Astrocyte (in vitro differentiated cells and primary cell): ENCODE data around the gene PTPRM. TPM values are rescaled to one million over a fixed set of nuclear protein-coding genes. Genes with fewer than 3 reads are reported as not detected.

Source experiments
- DNase-seq: peaks from one replicate; pipeline ENCODE4 v3.0.0-alpha.2; 2010; ENCODE audit warnings: low read depth
- FAIRE-seq: peaks from 2 replicates; lab custom pipeline; 2011; peaks lifted over from hg19 to GRCh38; lab: Jason Lieb, UNC
- H2AFZ ChIP-seq: 2 replicates; pipeline ENCODE4 v1.6.0; 2012; ENCODE audit warnings: low read depth, low read length, inconsistent platforms
- H3K27ac ChIP-seq: 2 replicates; pipeline ENCODE4 v1.5.1; 2011; ENCODE audit warnings: low read depth, low read length, inconsistent platforms
- H3K27me3 ChIP-seq: 2 replicates; pipeline ENCODE4 v1.6.0; 2011; ENCODE audit warnings: low read length, inconsistent platforms; ENCODE audit not compliant: insufficient read depth
- H3K36me3 ChIP-seq: 2 replicates; pipeline ENCODE4 v1.5.1; 2011; ENCODE audit warnings: low read length, inconsistent platforms; ENCODE audit not compliant: insufficient read depth
- H3K4me1 ChIP-seq: 2 replicates; pipeline ENCODE4 v1.5.1; 2011; ENCODE audit warnings: low read length, inconsistent platforms; ENCODE audit not compliant: insufficient read depth
- H3K4me2 ChIP-seq: 2 replicates; pipeline ENCODE4 v1.6.0; 2012; ENCODE audit warnings: low read length, inconsistent platforms
- H3K4me3 ChIP-seq: 2 replicates; pipeline ENCODE4 v1.5.1; 2011; ENCODE audit warnings: low read depth, mild to moderate bottlenecking, low read length, inconsistent platforms; ENCODE audit not compliant: insufficient read depth
- H3K79me2 ChIP-seq: 2 replicates; pipeline ENCODE4 v1.6.0; 2012; ENCODE audit warnings: mild to moderate bottlenecking, low read length, inconsistent platforms; ENCODE audit not compliant: insufficient read depth
- H3K9ac ChIP-seq: 2 replicates; pipeline ENCODE4 v1.6.0; 2012; ENCODE audit warnings: mild to moderate bottlenecking, low read length, inconsistent platforms
- H3K9me3 ChIP-seq: 2 replicates; pipeline ENCODE4 v1.5.1; 2012; ENCODE audit warnings: low read depth, mild to moderate bottlenecking, low read length, inconsistent platforms; ENCODE audit not compliant: insufficient read depth
- H4K20me1 ChIP-seq: 2 replicates; pipeline ENCODE4 v1.6.0; 2012; ENCODE audit warnings: low read length, inconsistent platforms; ENCODE audit not compliant: insufficient read depth
- H3K27ac Mint-ChIP-seq: one replicate; pipeline ENCODE4 v1.8.0; 2021; ENCODE audit warnings: mild to moderate bottlenecking, mixed read lengths; ENCODE audit not compliant: unreplicated experiment
- H3K27me3 Mint-ChIP-seq: one replicate; pipeline ENCODE4 v1.8.0; 2021; ENCODE audit warnings: low read depth, mixed read lengths; ENCODE audit not compliant: unreplicated experiment
- H3K36me3 Mint-ChIP-seq: one replicate; pipeline ENCODE4 v1.8.0; 2021; ENCODE audit warnings: low read depth, mixed read lengths; ENCODE audit not compliant: unreplicated experiment
- H3K4me1 Mint-ChIP-seq: one replicate; pipeline ENCODE4 v1.8.0; 2021; ENCODE audit warnings: low read depth, mixed read lengths; ENCODE audit not compliant: unreplicated experiment
- H3K4me3 Mint-ChIP-seq: one replicate; pipeline ENCODE4 v1.8.0; 2021; ENCODE audit warnings: mild to moderate bottlenecking, moderate library complexity, mixed read lengths; ENCODE audit not compliant: unreplicated experiment
- H3K9me3 Mint-ChIP-seq: one replicate; pipeline ENCODE4 v1.8.0; 2021; ENCODE audit warnings: mild to moderate bottlenecking, mixed read lengths; ENCODE audit not compliant: unreplicated experiment
- CTCF ChIP-seq: IDR thresholded peaks from 2 replicates; pipeline ENCODE4 v1.5.1; 2011; ENCODE audit warnings: low read depth, mild to moderate bottlenecking, inconsistent platforms, low read length, moderate library complexity; ENCODE audit not compliant: insufficient read depth
- EZH2 ChIP-seq: IDR thresholded peaks from 2 replicates; pipeline ENCODE4 v1.6.1; 2012; ENCODE audit warnings: mild to moderate bottlenecking, low read length, inconsistent platforms; ENCODE audit not compliant: insufficient read depth
- total RNA-seq: library from RNA; stranded (reverse); gene quantifications from 2 replicates; pipeline ENCODE4 v1.2.1, GENCODE V29; 2021

PTPRM gene
- total RNA-seq, 1 donor from 2014 or later = 59.6 TPM

GRCh38 chr18:7979714-7980113 lies 412.6 kb downstream of the PTPRM start:
- no peak overlapping the region for H3K4me3 ChIP-seq
- no peaks in the 10 kb centered on the region for H4K20me1 ChIP-seq
- H3K27ac ChIP-seq = no peak overlapping the region
- H3K4me1 Mint-ChIP-seq = peaks cover 2% of the 10 kb centered on the region
- FAIRE-seq = no peak
- H3K9ac ChIP-seq = no peak overlapping the region
- no peaks in the 10 kb centered on the region for H3K9me3 ChIP-seq
- H3K27me3 ChIP-seq = no peaks in the 10 kb centered on the region
- no peak overlapping the region for H2AFZ ChIP-seq
- peaks cover 8% of the 10 kb centered on the region for H3K4me1 ChIP-seq
- TF ChIP-seq CTCF = no peak
- no peak for TF ChIP-seq EZH2
- H3K9me3 Mint-ChIP-seq = no peaks in the 10 kb centered on the region
- H3K36me3 ChIP-seq = no peaks in the 10 kb centered on the region
- H3K79me2 ChIP-seq = no peaks in the 10 kb centered on the region
- peaks cover 1% of the 10 kb centered on the region for H3K36me3 Mint-ChIP-seq
- H3K27ac Mint-ChIP-seq = no peak overlapping the region
- H3K27me3 Mint-ChIP-seq = no peaks in the 10 kb centered on the region
- H3K4me2 ChIP-seq = no peak overlapping the region
- H3K4me3 Mint-ChIP-seq = no peak overlapping the region
- DNase-seq = no peak

GRCh38 chr18:7980136-7980535 lies 413.0 kb downstream of the PTPRM start:
- Mint-ChIP-seq H3K27me3 (no peaks in the 10 kb centered on the region), H3K36me3 (peaks cover 1% of the 10 kb centered on the region), H3K27ac (no peak overlapping the region), H3K4me1 (peaks cover 2% of the 10 kb centered on the region), H3K4me3 (no peak overlapping the region), H3K9me3 (no peaks in the 10 kb centered on the region)
- DNase-seq (no peak), FAIRE-seq (no peak)
- H3K79me2 ChIP-seq = no peaks in the 10 kb centered on the region
- peaks cover 8% of the 10 kb centered on the region for H3K4me1 ChIP-seq
- H3K4me3 ChIP-seq = no peak overlapping the region
- no peak overlapping the region for H2AFZ ChIP-seq
- H3K9ac ChIP-seq = no peak overlapping the region
- H3K27me3 ChIP-seq = no peaks in the 10 kb centered on the region
- no peaks in the 10 kb centered on the region for H3K36me3 ChIP-seq
- H3K27ac ChIP-seq = no peak overlapping the region
- no peak for TF ChIP-seq CTCF
- TF ChIP-seq EZH2 = no peak
- no peak overlapping the region for H3K4me2 ChIP-seq
- no peaks in the 10 kb centered on the region for H3K9me3 ChIP-seq
- no peaks in the 10 kb centered on the region for H4K20me1 ChIP-seq

- no peak overlapping the region for H3K27ac ChIP-seq
- H3K27me3 ChIP-seq = no peaks in the 10 kb centered on the region
- Mint-ChIP-seq H3K27ac (no peak overlapping the region), H3K9me3 (no peaks in the 10 kb centered on the region), H3K4me3 (no peak overlapping the region), H3K27me3 (no peaks in the 10 kb centered on the region), H3K4me1 (peaks cover 2% of the 10 kb centered on the region), H3K36me3 (peaks cover 1% of the 10 kb centered on the region)
- FAIRE-seq = no peak
- H2AFZ ChIP-seq = no peak overlapping the region
- no peak for TF ChIP-seq EZH2
- no peak for TF ChIP-seq CTCF
- H3K79me2 ChIP-seq = no peaks in the 10 kb centered on the region
- H3K4me1 ChIP-seq = peaks cover 8% of the 10 kb centered on the region
- no peak overlapping the region for H3K4me2 ChIP-seq
- H3K9me3 ChIP-seq = no peaks in the 10 kb centered on the region
- H3K36me3 ChIP-seq = no peaks in the 10 kb centered on the region
- no peaks in the 10 kb centered on the region for H4K20me1 ChIP-seq
- H3K4me3 ChIP-seq = no peak overlapping the region
- H3K9ac ChIP-seq = no peak overlapping the region
- no peak for DNase-seq
Measured at GRCh38 chr18:7980656-7981055, 413.5 kb downstream of the PTPRM start.
